ENCODE measurements around the gene PHC1. TPM values are rescaled to one million over a fixed set of nuclear protein-coding genes. Genes with fewer than 3 reads are reported as not detected.

PHC1 gene
- total RNA-seq, 4 donors from 2014 or later: 4.6 to 14.9 (median 11.0) TPM

- DNase-seq (ENCODE audit: low spot score in 2 of 2): no peak
- intact Hi-C loops (cut with DNase I; ENCODE audit: low total_unique reads): no loop called here
- no peak overlapping the region for H3K4me3 ChIP-seq (ENCODE audit: low read depth, poor library complexity, severe bottlenecking)
- TF ChIP-seq POLR2A (IDR thresholded peaks at IDR 0.05) (no peak), CTCF (IDR thresholded peaks at IDR 0.05) (no peak)
- WGBS, 2 donors: 69 to 76% methylated on average over 2 of the region's 2 CpGs
These were observed 55.6 kb downstream of the PHC1 start for GRCh38 chr12:8969861-8970411.

GRCh38 chr12:8970432-8970831 is 56.1 kb downstream of the PHC1 start:
- DNase-seq (ENCODE audit: low spot score in 2 of 2): no peak
- intact Hi-C loops (cut with DNase I; ENCODE audit: low total_unique reads): no loop called here
- WGBS, 2 donors: 66 to 92% methylated on average over 1 of the region's 1 CpG
- no peak overlapping the region for H3K4me3 ChIP-seq (ENCODE audit: low read depth, poor library complexity, severe bottlenecking)
- TF ChIP-seq POLR2A (IDR thresholded peaks at IDR 0.05) (no peak), CTCF (IDR thresholded peaks at IDR 0.05) (no peak)

- TF ChIP-seq CTCF (IDR thresholded peaks at IDR 0.05) (no peak), POLR2A (IDR thresholded peaks at IDR 0.05) (no peak)
- no peak overlapping the region for H3K4me3 ChIP-seq (ENCODE audit: low read depth, poor library complexity, severe bottlenecking)
- intact Hi-C loops (cut with DNase I; ENCODE audit: low total_unique reads): no loop called here
- no peak for DNase-seq (ENCODE audit: low spot score in 2 of 2)
- 94 to 95% methylated on average over 3 of the region's 3 CpGs for WGBS, 2 donors
These were observed 65.8 kb downstream of the PHC1 start for GRCh38 chr12:8980137-8980536.

- DNase-seq (ENCODE audit: low spot score in 2 of 2): no peak
- intact Hi-C loops (cut with DNase I; ENCODE audit: low total_unique reads): no loop called here
- 85 to 96% methylated on average over 1 of the region's 1 CpG for WGBS, 2 donors
- no peak overlapping the region for H3K4me3 ChIP-seq (ENCODE audit: low read depth, poor library complexity, severe bottlenecking)
- no peak for TF ChIP-seq CTCF (IDR thresholded peaks at IDR 0.05)
- TF ChIP-seq POLR2A (IDR thresholded peaks at IDR 0.05): no peak
These were observed 71.0 kb downstream of the PHC1 start for GRCh38 chr12:8985213-8985754.

- no peak for TF ChIP-seq CTCF (IDR thresholded peaks at IDR 0.05)
- TF ChIP-seq POLR2A (IDR thresholded peaks at IDR 0.05): no peak
- intact Hi-C loops (cut with DNase I; ENCODE audit: low total_unique reads): no loop called here
- no peak overlapping the region for H3K4me3 ChIP-seq (ENCODE audit: low read depth, poor library complexity, severe bottlenecking)
- no peak for DNase-seq (ENCODE audit: low spot score in 2 of 2)
These were observed 72.9 kb downstream of the PHC1 start for GRCh38 chr12:8987163-8987562.

- no peak overlapping the region for H3K4me3 ChIP-seq (ENCODE audit: low read depth, poor library complexity, severe bottlenecking)
- intact Hi-C loops (cut with DNase I; ENCODE audit: low total_unique reads): no loop called here
- TF ChIP-seq CTCF (IDR thresholded peaks at IDR 0.05) (no peak), POLR2A (IDR thresholded peaks at IDR 0.05) (no peak)
- DNase-seq (ENCODE audit: low spot score in 2 of 2): no peak
- WGBS, 2 donors: 66 to 71% methylated on average over 1 of the region's 1 CpG
These were observed 73.4 kb downstream of the PHC1 start for GRCh38 chr12:8987685-8988084.

Data from lower leg skin (tissue), 4 donors.